DMS53 (cell line): ENCODE measurements around the gene PADI1.

Source experiments
- DNase-seq: peaks from one replicate; lab custom pipeline; 2025; lab: John Stamatoyannopoulos, UW

PADI1 gene

GRCh38 chr1:17198476-17199258 is 6.3 kb upstream of the PADI1 start:
- no peak for DNase-seq

GRCh38 chr1:17199267-17200044 is 5.5 kb upstream of the PADI1 start:
- DNase-seq: no peak

GRCh38 chr1:17200246-17200645 is 4.7 kb upstream of the PADI1 start:
- DNase-seq: no peak

- no peak for DNase-seq
Measured at GRCh38 chr1:17200756-17201155, 4.2 kb upstream of the PADI1 start.

GRCh38 chr1:17201201-17202021 is 3.5 kb upstream of the PADI1 start:
- peak; percentile 17 for DNase-seq

- no peak for DNase-seq
Measured at GRCh38 chr1:17205652-17206051, 724 bp downstream of the PADI1 start.

- no peak for DNase-seq
Measured at GRCh38 chr1:17206196-17206595, 1.3 kb downstream of the PADI1 start.

GRCh38 chr1:17207046-17207445 is 2.1 kb downstream of the PADI1 start:
- peak; percentile 63 for DNase-seq

- peak; percentile 52 for DNase-seq
Measured at GRCh38 chr1:17207540-17207939, 2.6 kb downstream of the PADI1 start.

GRCh38 chr1:17207966-17208418 is 3.1 kb downstream of the PADI1 start:
- peak; percentile 75 for DNase-seq

GRCh38 chr1:17208546-17208945 is 3.6 kb downstream of the PADI1 start:
- DNase-seq: no peak

GRCh38 chr1:17209430-17209829 is 4.5 kb downstream of the PADI1 start:
- no peak for DNase-seq

- no peak for DNase-seq
Measured at GRCh38 chr1:17210176-17210575, 5.2 kb downstream of the PADI1 start.

- no peak for DNase-seq
Measured at GRCh38 chr1:17211377-17211776, 6.4 kb downstream of the PADI1 start.

GRCh38 chr1:17212009-17212408 is 7.1 kb downstream of the PADI1 start:
- peak; percentile 30 for DNase-seq

- peak; percentile 53 for DNase-seq
Measured at GRCh38 chr1:17212487-17213121, 7.7 kb downstream of the PADI1 start.

GRCh38 chr1:17213148-17213781 is 8.3 kb downstream of the PADI1 start:
- no peak for DNase-seq

GRCh38 chr1:17213782-17214148 is 8.8 kb downstream of the PADI1 start:
- no peak for DNase-seq

- no peak for DNase-seq
Measured at GRCh38 chr1:17214876-17215544, 10.1 kb downstream of the PADI1 start.

- no peak for DNase-seq
Measured at GRCh38 chr1:17215545-17215890, 10.6 kb downstream of the PADI1 start.

GRCh38 chr1:17216078-17216477 is 11.2 kb downstream of the PADI1 start:
- no peak for DNase-seq
